SK-N-SH (cell line): ENCODE measurements around the gene EPHX1. TPM values are rescaled to one million over a fixed set of nuclear protein-coding genes. Genes with fewer than 3 reads are reported as not detected.
A peak's percentile ranks its signal among the peaks of the same experiment; 100 is the strongest.

Experiments
- CTCF ChIA-PET: fragments of 300-600, 350-600 bp; formaldehyde crosslinking; extraction: SDS; loops from one replicate; lab custom pipeline; 2021; lab: Yijun Ruan, JAX
- POLR2A ChIA-PET: fragments of 350-600 bp; sonication (Branson Sonifier 250); formaldehyde crosslinking; extraction: SDS; loops from one replicate; lab custom pipeline; 2020; ENCODE audit warnings: antibody characterized with exemption, inconsistent platforms; lab: Yijun Ruan, JAX
- DNase-seq: peaks from one replicate; pipeline ENCODE4 v3.0.0; 2012
- H2AFZ ChIP-seq: fragments of 200-600 bp; sonication (generic); 2 replicates; pipeline ENCODE4 v1.8.1; 2016; ENCODE audit warnings: antibody characterized with exemption, mild to moderate bottlenecking, low read depth
- H3F3A ChIP-seq: fragments of 200-600 bp; sonication (generic); replicated peaks from 2 replicates; pipeline ENCODE3; 2016; ENCODE audit warnings: antibody characterized with exemption, mild to moderate bottlenecking; ENCODE audit not compliant: insufficient read depth
- H3K27ac ChIP-seq, 2 experiments: fragments of 200-500 bp in 1 of 2; fragments of 200-600 bp in 1 of 2; sonication (Bioruptor generic) in 1 of 2; sonication (generic), shearing (Covaris generic) in 1 of 2; 2 replicates each; pipeline versions ENCODE4 v1.5.1 to v1.6.1; 2014 to 2016; ENCODE audit warnings: low read depth in 2 of 2, inconsistent platforms in 1 of 2, low read length in 1 of 2, mild to moderate bottlenecking in 1 of 2, mixed read lengths in 1 of 2
- H3K27me3 ChIP-seq: fragments of 200-600 bp; sonication (generic), shearing (Covaris generic); 2 replicates; pipeline ENCODE4 v1.6.1; 2016; ENCODE audit warnings: mixed run types; ENCODE audit not compliant: insufficient read depth
- H3K36me3 ChIP-seq, 2 experiments: fragments of 200-500 bp in 1 of 2; fragments of 200-600 bp in 1 of 2; sonication (Bioruptor generic) in 1 of 2; sonication (generic) in 1 of 2; replicated peaks in 1 of 2; 2 replicates each; pipeline versions ENCODE3 to v1.5.1; 2014 to 2016; ENCODE audit warnings: low read length in 1 of 2, mild to moderate bottlenecking in 1 of 2; ENCODE audit not compliant: insufficient read depth in 2 of 2, control insufficient read depth in 1 of 2
- H3K4me1 ChIP-seq, 2 experiments: fragments of 200-500 bp in 1 of 2; fragments of 200-600 bp in 1 of 2; sonication (Bioruptor generic) in 1 of 2; sonication (generic), shearing (Covaris generic) in 1 of 2; 2 replicates each; pipeline versions ENCODE4 v1.5.1 to v1.6.1; 2014 to 2016; ENCODE audit warnings: low read depth in 1 of 2, low read length in 1 of 2, mixed run types in 1 of 2; ENCODE audit not compliant: insufficient read depth in 2 of 2, control insufficient read depth in 1 of 2
- H3K4me2 ChIP-seq: fragments of 200-600 bp; sonication (generic), shearing (Covaris generic); 2 replicates; pipeline ENCODE4 v1.6.1; 2017; ENCODE audit warnings: mixed run types
- H3K4me3 ChIP-seq, 2 experiments: fragments of 200-500 bp in 1 of 2; fragments of 200-600 bp in 1 of 2; sonication (Bioruptor generic) in 1 of 2; sonication (generic), shearing (Covaris generic) in 1 of 2; 2 replicates each; pipeline versions ENCODE4 v1.5.1 to v1.8.1; 2014 to 2016; ENCODE audit warnings: low read depth in 2 of 2, inconsistent platforms in 1 of 2, low read length in 1 of 2, mild to moderate bottlenecking in 1 of 2, mixed read lengths in 1 of 2, moderate library complexity in 1 of 2
- H3K79me2 ChIP-seq: fragments of 200-600 bp; sonication (generic); 2 replicates; pipeline ENCODE4 v1.8.1; 2017; ENCODE audit warnings: mild to moderate bottlenecking; ENCODE audit not compliant: insufficient read depth
- H3K9ac ChIP-seq: fragments of 200-600 bp; sonication (generic); 2 replicates; pipeline ENCODE4 v1.6.1; 2017; ENCODE audit warnings: mixed run types
- H3K9me2 ChIP-seq: fragments of 200-600 bp; sonication (generic); 2 replicates; pipeline ENCODE4 v1.6.1; 2017; ENCODE audit warnings: mixed run types
- H3K9me3 ChIP-seq: fragments of 200-600 bp; sonication (generic); 2 replicates; pipeline ENCODE4 v1.6.1; 2017; ENCODE audit warnings: mixed run types, mild to moderate bottlenecking, moderate library complexity
- H4K20me1 ChIP-seq: fragments of 200-600 bp; sonication (generic); 2 replicates; pipeline ENCODE4 v1.6.1; 2017; ENCODE audit warnings: mild to moderate bottlenecking, mixed run types; ENCODE audit not compliant: insufficient read depth
- CHD2 ChIP-seq: fragments of 150-350 bp; IDR thresholded peaks from 2 replicates; pipeline ENCODE4 v1.6.1; 2018; ENCODE audit warnings: low read length; ENCODE audit not compliant: partially characterized antibody
- ELF1 ChIP-seq: IDR thresholded peaks from 2 replicates; pipeline ENCODE4 v1.4.0; 2012
- EP300 ChIP-seq, 2 experiments: IDR thresholded peaks; 2 replicates each; pipeline versions ENCODE4 v1.4.0 to v1.6.1; 2012; ENCODE audit warnings: borderline replicate concordance in 1 of 2, low read depth in 1 of 2, low read length in 1 of 2
- EZH2phosphoT487 ChIP-seq: fragments of 200-600 bp; sonication (generic); IDR thresholded peaks from 2 replicates; pipeline ENCODE4 v1.6.1; 2017; ENCODE audit warnings: low read depth, mixed run types, mild to moderate bottlenecking, antibody characterized with exemption, moderate library complexity, borderline replicate concordance
- FOXJ3 ChIP-seq: sonication (generic); formaldehyde crosslinking; IDR thresholded peaks from 2 replicates; pipeline ENCODE4 v1.5.1; 2020; ENCODE audit warnings: mild to moderate bottlenecking, missing genetic modification reagents
- JUND ChIP-seq: IDR thresholded peaks from 2 replicates; pipeline ENCODE4 v1.4.0; 2012
- MXI1 ChIP-seq: IDR thresholded peaks from 2 replicates; pipeline ENCODE4 v1.6.1; 2012; ENCODE audit warnings: mild to moderate bottlenecking, low read depth, low read length, improper control_type of control experiment
- NRF1 ChIP-seq: IDR thresholded peaks from 2 replicates; pipeline ENCODE4 v1.6.1; 2012; ENCODE audit warnings: low read depth, mild to moderate bottlenecking, low read length
- POLR2AphosphoS5 ChIP-seq: IDR thresholded peaks from 2 replicates; pipeline ENCODE4 v1.6.1; 2012; ENCODE audit warnings: low read depth, low read length
- RAD21 ChIP-seq: IDR thresholded peaks from 2 replicates; pipeline ENCODE4 v1.6.1; 2012; ENCODE audit warnings: mild to moderate bottlenecking, low read length
- REST ChIP-seq: IDR thresholded peaks from 2 replicates; pipeline ENCODE4 v1.6.1; 2012; ENCODE audit warnings: mild to moderate bottlenecking, low read depth, low read length, moderate library complexity
- RXRA ChIP-seq: IDR thresholded peaks from 2 replicates; pipeline ENCODE4 v1.4.0; 2012; ENCODE audit warnings: low read depth, mild to moderate bottlenecking, borderline replicate concordance
- SIN3A ChIP-seq: IDR thresholded peaks from 2 replicates; pipeline ENCODE4 v1.6.1; 2012; ENCODE audit warnings: low read depth, mild to moderate bottlenecking, low read length, moderate library complexity, borderline replicate concordance
- TAF1 ChIP-seq: IDR thresholded peaks from 2 replicates; pipeline ENCODE4 v1.6.1; 2012; ENCODE audit warnings: low read depth, mild to moderate bottlenecking, low read length, moderate library complexity, borderline replicate concordance
- TCF12 ChIP-seq: IDR thresholded peaks from 2 replicates; pipeline ENCODE4 v1.4.0; 2012
- TEAD4 ChIP-seq: IDR thresholded peaks from 2 replicates; pipeline ENCODE4 v1.4.0; 2012; ENCODE audit warnings: mild to moderate bottlenecking, borderline replicate concordance; ENCODE audit not compliant: insufficient read depth
- YY1 ChIP-seq: IDR thresholded peaks from 2 replicates; pipeline ENCODE4 v1.4.0; 2012; ENCODE audit warnings: low read depth, mild to moderate bottlenecking
- WGBS: methylation state at CpG from one replicate; pipeline ENCODE4 v1.1.6; 2017; ENCODE audit warnings: low lambda C conversion rate; 5-methylcytosine and 5-hydroxymethylcytosine counted together
- polyA plus RNA-seq, 3 experiments: library from polyadenylated mRNA; depleted of rRNA; stranded (reverse); fragments of >200 nt; gene quantifications; 2 replicates each; pipeline ENCODE4 v1.2.3, GENCODE V29; 2012
- TF ChIP-seq, protein P1 (sequence below): fragments of 200-600 bp; sonication (generic); IDR thresholded peaks from 2 replicates; pipeline ENCODE4 v1.6.1; 2017; ENCODE audit warnings: antibody characterized with exemption, mild to moderate bottlenecking, moderate library complexity

The EPHX1 gene
- 22.6 and 45.7 TPM in 2 replicates for polyA plus RNA-seq (2012; rRNA removed)
- 28.3 and 33.1 TPM in 2 replicates for polyA plus RNA-seq (2012; cell fraction: cytosol; rRNA removed)
- 36.0 and 37.1 TPM in 2 replicates for polyA plus RNA-seq (2012; cell fraction: nucleus; rRNA removed)

- no peaks in the 10 kb centered on the region for H3K36me3 ChIP-seq
- H3K9me2 ChIP-seq = no peaks in the 10 kb centered on the region
- peak; percentile 95 for DNase-seq
- TF ChIP-seq JUND (no peak; the same call in 1 of the 2 replicates), NRF1 (peak; percentile 66), CHD2 (no peak), YY1 (no peak), POLR2AphosphoS5 (peak; percentile 78), ELF1 (no peak), SIN3A (peak; percentile 60; the same call in 1 of the 2 replicates), TAF1 (peak; percentile 77; the same call in 1 of the 2 replicates), FOXJ3 (CRISPR knock-in tag) (no peak), RAD21 (peak; percentile 2; the same call in 1 of the 2 replicates), TCF12 (no peak), MXI1 (peak; percentile 62; the same call in 1 of the 2 replicates)
- TF ChIP-seq, protein P1, sequence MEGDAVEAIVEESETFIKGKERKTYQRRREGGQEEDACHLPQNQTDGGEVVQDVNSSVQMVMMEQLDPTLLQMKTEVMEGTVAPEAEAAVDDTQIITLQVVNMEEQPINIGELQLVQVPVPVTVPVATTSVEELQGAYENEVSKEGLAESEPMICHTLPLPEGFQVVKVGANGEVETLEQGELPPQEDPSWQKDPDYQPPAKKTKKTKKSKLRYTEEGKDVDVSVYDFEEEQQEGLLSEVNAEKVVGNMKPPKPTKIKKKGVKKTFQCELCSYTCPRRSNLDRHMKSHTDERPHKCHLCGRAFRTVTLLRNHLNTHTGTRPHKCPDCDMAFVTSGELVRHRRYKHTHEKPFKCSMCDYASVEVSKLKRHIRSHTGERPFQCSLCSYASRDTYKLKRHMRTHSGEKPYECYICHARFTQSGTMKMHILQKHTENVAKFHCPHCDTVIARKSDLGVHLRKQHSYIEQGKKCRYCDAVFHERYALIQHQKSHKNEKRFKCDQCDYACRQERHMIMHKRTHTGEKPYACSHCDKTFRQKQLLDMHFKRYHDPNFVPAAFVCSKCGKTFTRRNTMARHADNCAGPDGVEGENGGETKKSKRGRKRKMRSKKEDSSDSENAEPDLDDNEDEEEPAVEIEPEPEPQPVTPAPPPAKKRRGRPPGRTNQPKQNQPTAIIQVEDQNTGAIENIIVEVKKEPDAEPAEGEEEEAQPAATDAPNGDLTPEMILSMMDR = peak; percentile 41; the same call in 1 of the 2 replicates
- H4K20me1 ChIP-seq = no peaks in the 10 kb centered on the region
- no peaks in the 10 kb centered on the region for H3K27me3 ChIP-seq
- POLR2A ChIA-PET = interaction anchor here (1.5 to 1.6 kb wide), 2 partner anchors 10 to 32 kb away, joined by 3 to 5 read pairs; partner anchors contain the start of gene SRP9
- H3K9me3 ChIP-seq = no peaks in the 10 kb centered on the region
- H3K79me2 ChIP-seq = peaks cover 4% of the 10 kb centered on the region; the same call in 1 of the 2 replicates
- H3K4me1 ChIP-seq = peaks cover 5 to 23% of the 10 kb centered on the region in 2 experiments; a peak in 3 of 4 replicates
- WGBS = under 1% methylated on average over 37 of the region's 80 CpGs
- H3F3A ChIP-seq = peaks cover 9% of the 10 kb centered on the region
- H3K4me2 ChIP-seq = peak within 1 kb of the TSS; percentile 86
- peak within 1 kb of the TSS; percentile 46 to 79 for H3K27ac ChIP-seq
- peak within 1 kb of the TSS; percentile 68 to 97 for H3K4me3 ChIP-seq
- H3K9ac ChIP-seq = peak within 1 kb of the TSS; percentile 73
- CTCF ChIA-PET = interaction anchor here (0.7 to 5.2 kb wide), 12 partner anchors 29 to 338 kb away, joined by 3 to 20 read pairs (median 3); partner anchors contain the start of gene SRP9
- peak within 1 kb of the TSS; percentile 89 for H2AFZ ChIP-seq
Measured at GRCh38 chr1:225809842-225810578, at the start of gene EPHX1. Gene EPHX1, plus strand, starts transcription at chr1:225810124. Its CDS starts 18,606 bp downstream, at chr1:225828730.

- Histone ChIP-seq H3K9me3 (no peaks in the 10 kb centered on the region), H2AFZ (no peak overlapping the region), H4K20me1 (no peaks in the 10 kb centered on the region), H3K79me2 (no peaks in the 10 kb centered on the region), H3K9me2 (no peaks in the 10 kb centered on the region), H3K4me3 (no peak overlapping the region), H3K27ac (no peak overlapping the region), H3K4me1 (peaks cover 23 to 29% of the 10 kb centered on the region in 2 experiments), H3K27me3 (no peaks in the 10 kb centered on the region), H3K4me2 (no peak overlapping the region), H3K36me3 (no peaks in the 10 kb centered on the region), H3K9ac (no peak overlapping the region), H3F3A (peaks cover 27% of the 10 kb centered on the region)
- CTCF ChIA-PET = interaction anchor here (0.7 to 4.7 kb wide), 5 partner anchors 9 to 226 kb away, joined by 3 to 33 read pairs (median 4); partner anchors contain the start of gene SRP9
- POLR2A ChIA-PET = no interaction called here
- TF ChIP-seq POLR2AphosphoS5 = no peak
- no peak for TF ChIP-seq EZH2phosphoT487
- TF ChIP-seq EP300 (IDR thresholded peaks at IDR 0.05; ENCODE audit: borderline replicate concordance in 1 of 2, low read depth in 1 of 2, low read length in 1 of 2) = no peak
- TF ChIP-seq REST = no peak
- no peak for TF ChIP-seq TEAD4
- TF ChIP-seq TAF1 = no peak
- no peak for TF ChIP-seq CHD2
- no peak for TF ChIP-seq RXRA
- DNase-seq = no peak
- WGBS = 100% methylated on average over 6 of the region's 6 CpGs
Measured at GRCh38 chr1:225760531-225760930, 49.4 kb upstream of the EPHX1 start.
